Thoracic aorta (tissue), 2 donors: ENCODE results near the gene MYO10. TPM values are rescaled to one million over a fixed set of nuclear protein-coding genes. Genes with fewer than 3 reads are reported as not detected.

Source experiments
- ATAC-seq: fragments of 150-250 bp; one replicate; pipeline ENCODE4 v1.8.0; 2017; ENCODE audit warnings: low read depth; ENCODE audit not compliant: insufficient number of reproducible peaks, low FRiP score
- DNase-seq: peaks from one replicate; pipeline ENCODE4 v3.0.0-alpha.2; 2020; ENCODE audit warnings: low spot score
- H3K27ac ChIP-seq, 2 donors: fragments of 200-600 bp; sonication (generic); 1 replicate in 1 of 2; 2 replicates in 1 of 2; pipeline ENCODE4 v1.5.1; 2016; ENCODE audit warnings: mild to moderate bottlenecking in 2 of 2, moderate library complexity in 2 of 2
- H3K27me3 ChIP-seq: fragments of 200-600 bp; sonication (generic); replicated peaks from 2 replicates; pipeline ENCODE4 v1.6.0; 2016; ENCODE audit warnings: mild to moderate bottlenecking; ENCODE audit not compliant: insufficient read depth
- H3K36me3 ChIP-seq: fragments of 200-600 bp; sonication (generic); one replicate; pipeline ENCODE4 v1.5.1; 2016
- H3K4me1 ChIP-seq, 2 donors: fragments of 200-600 bp; sonication (generic); 1 replicate in 1 of 2; 2 replicates in 1 of 2; pipeline versions ENCODE4 v1.5.1 to v1.6.0; 2016; ENCODE audit warnings: low read depth in 2 of 2, mild to moderate bottlenecking in 1 of 2; ENCODE audit not compliant: control insufficient read depth in 1 of 2
- H3K4me3 ChIP-seq: fragments of 200-600 bp; sonication (generic); 2 replicates; pipeline ENCODE4 v1.5.1; 2016; ENCODE audit warnings: mild to moderate bottlenecking
- H3K9me3 ChIP-seq: fragments of 200-600 bp; sonication (generic); 2 replicates; pipeline ENCODE4 v1.5.1; 2016
- CTCF ChIP-seq: fragments of 200-600 bp; sonication (generic); IDR thresholded peaks from one replicate; pipeline ENCODE4 v1.5.1; 2019; ENCODE audit warnings: antibody characterized with exemption
- total RNA-seq, 2 donors: library from RNA; depleted of rRNA; stranded (reverse); fragments of >200 nt; gene quantifications; one replicate each; pipeline versions ENCODE4 v1.1.0 to v1.2.3, GENCODE V29; 2016

The MYO10 gene
- total RNA-seq, 2 donors from 2014 or later: 11.4 to 41.7 TPM

DNA sequence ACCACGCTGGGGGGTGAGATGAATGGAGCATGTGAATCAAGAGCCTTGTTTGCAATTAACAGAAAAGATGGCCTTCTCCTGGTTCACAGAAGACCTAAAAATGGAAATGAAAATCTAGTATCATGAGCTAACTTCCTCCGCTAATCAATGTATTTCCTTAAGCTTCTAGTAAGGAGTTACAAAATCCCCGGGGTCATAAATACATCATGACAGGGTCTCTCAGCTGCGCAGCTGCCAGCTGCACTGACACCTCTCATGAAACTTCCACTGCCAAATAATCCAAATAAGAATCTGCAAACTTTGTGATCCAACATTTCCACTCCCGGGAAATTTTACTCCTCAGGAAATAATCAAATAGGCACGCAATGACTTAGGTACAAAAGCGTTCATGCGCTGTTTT, 11.9 kb downstream of the MYO10 start:
- H3K4me1 ChIP-seq: no peaks in the 10 kb centered on the region
- H3K27ac ChIP-seq: no peak overlapping the region
- no peaks in the 10 kb centered on the region for H3K36me3 ChIP-seq
- no peak for ATAC-seq
- H3K9me3 ChIP-seq: no peaks in the 10 kb centered on the region
- no peak for DNase-seq
- TF ChIP-seq CTCF: no peak
- no peak overlapping the region for H3K4me3 ChIP-seq
- no peaks in the 10 kb centered on the region for H3K27me3 ChIP-seq

GRCh38 chr5:16922430-16922829, 13.7 kb downstream of the MYO10 start:
- DNase-seq: no peak
- Histone ChIP-seq H3K9me3 (no peaks in the 10 kb centered on the region), H3K27me3 (no peaks in the 10 kb centered on the region), H3K27ac (no peak overlapping the region), H3K4me3 (no peak overlapping the region), H3K36me3 (no peaks in the 10 kb centered on the region), H3K4me1 (no peaks in the 10 kb centered on the region)
- no peak for TF ChIP-seq CTCF
- ATAC-seq: no peak

DNA sequence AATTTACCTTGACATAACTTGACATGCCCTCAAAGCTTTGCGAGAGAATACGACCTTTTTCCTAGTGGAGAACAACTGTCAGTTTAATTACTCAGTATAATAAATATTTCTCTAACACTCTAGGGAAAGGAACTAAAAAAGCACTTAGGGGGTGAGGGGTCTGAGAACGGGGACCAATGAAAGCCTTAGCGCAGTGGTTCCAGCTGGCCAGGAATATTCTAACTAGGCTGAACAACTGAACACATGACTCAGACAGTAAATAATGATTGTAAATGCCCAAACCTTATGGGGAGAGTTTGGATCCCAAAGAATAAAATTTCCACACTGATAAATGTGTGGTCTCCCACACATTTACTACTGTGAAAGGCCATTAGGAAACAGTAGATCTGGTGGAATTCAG, 14.9 kb downstream of the MYO10 start:
- H3K4me1 ChIP-seq: no peaks in the 10 kb centered on the region
- H3K27me3 ChIP-seq: no peaks in the 10 kb centered on the region
- H3K9me3 ChIP-seq: no peaks in the 10 kb centered on the region
- no peak for DNase-seq
- H3K27ac ChIP-seq: no peak overlapping the region
- H3K36me3 ChIP-seq: no peaks in the 10 kb centered on the region
- TF ChIP-seq CTCF: no peak
- no peak for ATAC-seq
- H3K4me3 ChIP-seq: no peak overlapping the region

- no peaks in the 10 kb centered on the region for H3K36me3 ChIP-seq
- H3K27ac ChIP-seq: no peak overlapping the region
- H3K9me3 ChIP-seq: no peaks in the 10 kb centered on the region
- H3K27me3 ChIP-seq: no peaks in the 10 kb centered on the region
- no peak for DNase-seq
- no peak overlapping the region for H3K4me3 ChIP-seq
- ATAC-seq: no peak
- no peaks in the 10 kb centered on the region for H3K4me1 ChIP-seq
- TF ChIP-seq CTCF: no peak
These were observed 15.8 kb downstream of the MYO10 start for GRCh38 chr5:16920109-16920816.

DNA sequence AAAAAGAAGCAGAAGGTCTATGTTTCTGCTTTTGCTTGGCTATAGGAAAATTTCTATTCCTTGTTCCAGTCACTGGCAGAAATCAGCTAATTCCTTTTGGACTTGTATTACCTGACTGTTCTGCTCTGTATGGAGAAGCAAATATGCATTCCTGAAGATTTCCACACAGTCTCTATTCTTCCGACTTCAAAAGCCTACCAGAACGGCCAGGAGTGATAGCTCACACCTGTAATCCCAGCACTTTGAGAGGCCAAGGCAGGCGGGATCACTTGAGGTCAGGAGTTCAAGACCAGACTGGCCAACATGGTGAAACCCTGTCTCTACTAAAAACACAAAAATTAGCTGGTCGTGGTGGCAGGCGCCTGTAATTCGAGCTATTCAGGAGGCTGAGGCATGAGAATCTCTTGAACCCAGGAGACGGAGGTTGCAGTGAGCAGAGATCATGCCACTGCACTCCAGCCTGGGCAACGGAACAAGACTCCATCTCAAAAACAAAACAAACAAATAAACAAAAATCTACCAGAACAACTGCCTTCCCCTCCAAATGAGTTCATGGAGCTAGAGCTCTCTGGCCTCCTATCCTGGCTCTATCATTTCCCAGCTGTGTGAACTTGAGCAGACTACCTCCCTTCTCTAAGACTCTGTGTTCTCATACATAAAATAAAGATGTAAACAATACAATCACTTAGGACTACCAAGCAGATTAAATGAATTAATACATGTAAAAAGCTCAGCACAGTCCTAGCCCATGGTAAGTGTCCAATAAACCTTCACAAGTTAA, 17.0 kb downstream of the MYO10 start:
- Histone ChIP-seq H3K4me1 (no peaks in the 10 kb centered on the region), H3K36me3 (no peaks in the 10 kb centered on the region), H3K27ac (no peak overlapping the region), H3K27me3 (no peaks in the 10 kb centered on the region), H3K9me3 (no peaks in the 10 kb centered on the region), H3K4me3 (no peak overlapping the region)
- no peak for TF ChIP-seq CTCF
- DNase-seq (no peak), ATAC-seq (no peak)
